Tibial nerve (tissue), 4 donors: ENCODE data around the gene FGD5.

Experiments
- EP300 ChIP-seq, 2 donors: sonication (generic); formaldehyde crosslinking; IDR thresholded peaks; one replicate each; pipeline ENCODE4 v1.6.1; 2017; ENCODE audit warnings: antibody characterized with exemption in 2 of 2, mild to moderate bottlenecking in 1 of 2
- POLR2A ChIP-seq, 2 donors: fragments of 450-650 bp; IDR thresholded peaks; one replicate each; pipeline ENCODE4 v1.6.1; 2017; ENCODE audit warnings: antibody characterized with exemption in 2 of 2, mild to moderate bottlenecking in 2 of 2, moderate library complexity in 2 of 2
- TF ChIP-seq, protein P1 (sequence below), 5 experiments: fragments of 200-600 bp in 3 of 5; fragments of 450-650 bp in 2 of 5; sonication (generic) in 3 of 5; IDR thresholded peaks; one replicate each; pipeline ENCODE4 v1.5.1; 2016 to 2019; ENCODE audit warnings: antibody characterized with exemption in 5 of 5, mild to moderate bottlenecking in 3 of 5, moderate library complexity in 2 of 5

DNA sequence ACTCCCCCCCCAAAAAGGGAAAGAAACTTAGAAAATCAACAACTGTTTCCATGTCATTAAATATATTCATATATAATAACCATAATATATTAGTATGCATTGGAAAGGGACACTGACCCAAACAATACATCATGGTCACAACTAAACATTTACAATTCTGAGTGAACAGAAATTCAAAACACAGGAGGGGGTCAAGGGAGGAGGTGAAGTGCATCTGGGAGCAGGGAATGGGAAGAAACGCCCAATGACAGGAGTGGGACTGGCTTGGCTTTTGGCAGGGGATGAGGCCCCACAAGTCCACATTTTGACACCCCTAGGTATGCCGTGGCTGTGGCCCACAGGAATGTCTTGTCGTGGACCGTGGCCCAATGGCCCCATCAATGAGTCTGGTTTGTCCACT is 41.1 kb downstream of the FGD5 start:
- TF ChIP-seq POLR2A (IDR thresholded peaks at IDR 0.05) (no peak), EP300 (IDR thresholded peaks at IDR 0.05) (no peak)
- TF ChIP-seq, protein P1, sequence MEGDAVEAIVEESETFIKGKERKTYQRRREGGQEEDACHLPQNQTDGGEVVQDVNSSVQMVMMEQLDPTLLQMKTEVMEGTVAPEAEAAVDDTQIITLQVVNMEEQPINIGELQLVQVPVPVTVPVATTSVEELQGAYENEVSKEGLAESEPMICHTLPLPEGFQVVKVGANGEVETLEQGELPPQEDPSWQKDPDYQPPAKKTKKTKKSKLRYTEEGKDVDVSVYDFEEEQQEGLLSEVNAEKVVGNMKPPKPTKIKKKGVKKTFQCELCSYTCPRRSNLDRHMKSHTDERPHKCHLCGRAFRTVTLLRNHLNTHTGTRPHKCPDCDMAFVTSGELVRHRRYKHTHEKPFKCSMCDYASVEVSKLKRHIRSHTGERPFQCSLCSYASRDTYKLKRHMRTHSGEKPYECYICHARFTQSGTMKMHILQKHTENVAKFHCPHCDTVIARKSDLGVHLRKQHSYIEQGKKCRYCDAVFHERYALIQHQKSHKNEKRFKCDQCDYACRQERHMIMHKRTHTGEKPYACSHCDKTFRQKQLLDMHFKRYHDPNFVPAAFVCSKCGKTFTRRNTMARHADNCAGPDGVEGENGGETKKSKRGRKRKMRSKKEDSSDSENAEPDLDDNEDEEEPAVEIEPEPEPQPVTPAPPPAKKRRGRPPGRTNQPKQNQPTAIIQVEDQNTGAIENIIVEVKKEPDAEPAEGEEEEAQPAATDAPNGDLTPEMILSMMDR (IDR thresholded peaks at IDR 0.05) = no peak
